ENCODE data around the gene NOPCHAP1. TPM values are rescaled to one million over a fixed set of nuclear protein-coding genes. Genes with fewer than 3 reads are reported as not detected.

Gene NOPCHAP1
- total RNA-seq, 1 experiment from 2014 or later = 9.8 TPM

DNA sequence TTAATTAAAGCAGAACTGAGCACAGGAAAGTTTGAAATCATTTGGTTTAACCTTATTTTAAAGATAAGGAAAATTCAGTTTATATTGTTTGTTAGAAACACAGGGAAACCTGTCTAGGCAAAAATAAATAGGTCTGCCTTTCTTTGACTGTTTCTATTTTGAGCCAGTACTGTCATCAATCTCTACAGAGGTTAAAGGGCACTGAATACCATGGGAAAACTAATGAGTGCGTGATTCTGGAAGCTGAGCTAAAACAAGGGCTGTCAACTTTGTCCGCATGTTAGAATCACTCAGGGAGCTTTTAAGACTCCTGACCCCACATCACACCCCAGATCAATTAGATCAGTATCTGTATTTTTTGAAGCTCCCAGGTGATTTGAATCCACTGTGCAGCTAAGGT is 38.8 kb downstream of the NOPCHAP1 start:
- Histone ChIP-seq H3K27me3 (no peaks in the 10 kb centered on the region), H3K9me3 (replicated peaks) (no peaks in the 10 kb centered on the region), H3K27ac (no peak overlapping the region), H3K4me3 (no peak overlapping the region), H3K4me1 (no peaks in the 10 kb centered on the region), H3K36me3 (no peaks in the 10 kb centered on the region)
- no peak for DNase-seq

DNA sequence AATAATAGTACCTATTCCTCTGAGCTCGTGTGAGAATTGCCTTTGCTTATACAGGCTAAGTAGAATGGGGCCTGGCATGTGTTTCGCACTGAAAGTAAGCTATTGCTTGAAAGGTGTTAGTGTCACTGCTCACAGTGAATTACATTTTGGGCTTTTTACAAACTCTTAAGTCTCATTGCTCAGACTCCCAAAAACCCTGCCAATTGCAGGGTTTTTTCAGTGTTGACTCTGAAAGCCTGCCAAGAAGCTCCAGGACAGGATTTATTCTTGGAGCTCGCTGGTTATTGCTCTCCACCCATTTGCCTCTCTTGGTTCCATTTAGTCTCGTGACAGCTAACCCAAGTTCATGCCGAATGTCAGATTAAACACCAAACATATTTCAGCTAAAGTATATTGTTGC is 39.8 kb downstream of the NOPCHAP1 start:
- Histone ChIP-seq H3K27me3 (no peaks in the 10 kb centered on the region), H3K27ac (no peak overlapping the region), H3K9me3 (replicated peaks) (no peaks in the 10 kb centered on the region), H3K4me3 (no peak overlapping the region), H3K4me1 (no peaks in the 10 kb centered on the region), H3K36me3 (no peaks in the 10 kb centered on the region)
- DNase-seq = no peak

DNA sequence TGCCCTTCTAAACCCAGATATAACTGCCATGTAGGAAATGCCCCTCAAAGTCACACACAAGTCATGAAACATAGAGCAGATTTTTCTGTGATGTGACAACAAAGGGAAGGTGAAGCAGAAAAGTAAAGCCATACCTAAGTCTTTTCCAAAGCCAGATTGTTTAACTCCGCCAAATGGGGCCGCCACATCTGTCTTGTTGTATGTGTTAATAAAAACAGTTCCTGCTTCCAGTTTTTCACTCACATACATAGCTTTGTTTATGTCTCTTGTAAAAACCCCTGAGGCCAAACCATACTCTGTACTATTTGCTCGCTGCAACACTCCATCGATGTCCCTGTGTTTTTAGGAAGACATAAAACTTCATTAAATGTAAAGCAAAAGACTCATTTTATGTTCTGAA is 40.3 kb downstream of the NOPCHAP1 start:
- H3K4me3 ChIP-seq = no peak overlapping the region
- no peak overlapping the region for H3K27ac ChIP-seq
- H3K4me1 ChIP-seq = no peaks in the 10 kb centered on the region
- H3K36me3 ChIP-seq = no peaks in the 10 kb centered on the region
- no peaks in the 10 kb centered on the region for H3K27me3 ChIP-seq
- DNase-seq = no peak
- no peaks in the 10 kb centered on the region for H3K9me3 ChIP-seq (replicated peaks)

DNA sequence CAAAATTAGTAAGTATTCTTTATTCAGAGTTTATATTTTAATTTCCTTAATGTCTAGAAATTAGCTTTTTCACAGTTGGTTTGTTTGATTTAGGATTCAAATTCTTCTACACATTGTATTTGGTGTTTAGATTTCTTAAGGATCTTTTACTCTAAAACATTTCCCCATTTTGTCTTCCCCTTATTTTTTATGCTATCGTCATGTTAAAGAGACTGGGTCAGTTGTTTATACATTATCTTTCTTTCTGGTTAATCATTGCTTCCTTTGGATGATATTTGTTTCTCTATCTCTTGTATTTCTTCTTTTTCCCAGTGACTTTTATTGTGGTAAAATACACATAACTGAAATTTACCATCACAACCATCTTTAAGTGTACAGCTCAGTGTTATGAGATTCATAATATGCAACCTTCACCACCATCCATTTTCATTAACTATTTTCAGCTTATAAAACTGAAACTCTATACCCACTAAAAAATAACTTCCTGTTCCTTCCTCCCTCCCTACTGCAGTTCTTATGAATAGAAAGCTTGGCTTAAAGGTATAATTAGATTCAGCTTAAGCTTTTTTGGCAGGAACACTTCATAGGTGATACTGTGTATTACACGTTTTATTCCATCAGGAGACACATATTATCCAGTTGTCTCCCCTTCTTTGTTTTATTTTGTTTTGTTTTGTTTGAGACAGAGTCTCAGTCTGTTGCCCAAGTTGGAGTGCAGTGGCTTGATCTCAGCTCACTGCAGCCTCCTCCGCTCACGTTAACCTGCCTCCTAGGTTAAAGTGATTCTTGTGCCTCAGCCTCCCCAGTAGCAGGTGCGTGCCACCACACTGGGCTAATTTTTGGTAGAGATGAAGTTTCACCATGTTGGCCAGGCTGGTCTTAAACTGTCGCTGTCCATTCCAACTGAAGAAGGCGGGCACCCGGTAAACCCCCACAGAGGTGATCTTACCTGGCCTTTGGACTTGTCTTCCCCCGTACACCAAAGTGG is 45.0 kb downstream of the NOPCHAP1 start:
- Histone ChIP-seq H3K27me3 (no peaks in the 10 kb centered on the region), H3K36me3 (no peaks in the 10 kb centered on the region), H3K27ac (no peak overlapping the region), H3K4me3 (no peak overlapping the region), H3K9me3 (replicated peaks) (no peaks in the 10 kb centered on the region), H3K4me1 (no peaks in the 10 kb centered on the region)
- no peak for DNase-seq

DNA sequence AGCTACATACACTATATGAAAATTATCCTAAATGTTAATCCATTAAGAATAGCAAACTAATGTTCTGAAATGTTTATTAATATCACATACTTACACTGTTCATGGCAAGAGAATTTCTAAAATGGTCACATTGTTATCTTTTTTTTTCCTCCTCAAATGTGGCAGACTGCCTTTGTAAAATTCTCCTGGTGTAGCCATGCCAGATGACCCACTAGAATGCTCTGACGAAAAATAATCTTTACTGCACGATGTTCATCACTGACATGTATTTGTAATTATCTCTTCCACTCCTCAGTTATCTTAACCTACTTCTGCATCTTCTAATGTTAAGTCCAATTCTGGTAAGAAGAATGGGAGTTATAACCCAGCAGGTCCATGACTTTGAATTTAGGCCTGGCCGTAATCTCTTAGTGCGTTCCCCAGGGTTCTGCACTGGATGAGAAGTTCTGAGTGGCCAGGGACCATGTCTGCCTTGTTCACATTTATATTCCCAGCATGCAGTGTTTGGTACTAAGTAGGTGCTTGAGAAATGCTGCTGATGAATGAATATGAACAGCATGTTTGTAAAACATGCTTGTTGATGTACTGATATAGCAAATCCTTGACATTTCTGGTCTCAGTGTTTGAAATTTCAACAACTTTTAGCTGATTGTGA is 46.7 kb downstream of the NOPCHAP1 start:
- no peaks in the 10 kb centered on the region for H3K27me3 ChIP-seq
- no peaks in the 10 kb centered on the region for H3K4me1 ChIP-seq
- no peak for DNase-seq
- H3K9me3 ChIP-seq (replicated peaks) = no peaks in the 10 kb centered on the region
- H3K36me3 ChIP-seq = no peaks in the 10 kb centered on the region
- no peak overlapping the region for H3K27ac ChIP-seq
- H3K4me3 ChIP-seq = no peak overlapping the region

DNA sequence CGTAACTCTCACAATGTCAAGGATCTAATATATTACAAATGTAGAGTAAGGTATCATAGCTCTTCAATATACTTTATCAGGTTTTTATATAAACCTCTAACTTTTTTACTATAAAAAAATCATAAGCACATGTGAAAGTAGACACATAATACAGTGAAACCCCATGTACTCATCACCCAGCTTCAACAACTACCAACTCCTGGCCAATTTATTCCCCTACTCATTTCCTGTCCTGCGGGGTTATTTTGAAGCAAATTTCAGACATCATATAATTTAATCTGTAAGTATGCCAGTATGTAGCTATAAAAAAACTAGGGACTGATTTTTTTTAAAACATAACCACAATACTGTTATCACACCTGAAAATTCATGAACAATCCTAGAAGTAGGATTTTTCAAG is 47.7 kb downstream of the NOPCHAP1 start:
- Histone ChIP-seq H3K4me3 (no peak overlapping the region), H3K4me1 (no peaks in the 10 kb centered on the region), H3K27ac (no peak overlapping the region), H3K27me3 (no peaks in the 10 kb centered on the region), H3K9me3 (replicated peaks) (no peaks in the 10 kb centered on the region), H3K36me3 (no peaks in the 10 kb centered on the region)
- no peak for DNase-seq

Other genes starting within 250 kb of the NOPCHAP1 start
- 2.4 and 5.2 TPM in 2 replicates for gene SLC41A2, start 28.0 kb upstream of the NOPCHAP1 start, total RNA-seq (2014; rRNA removed; shearing (Covaris generic))
- 0.45 and 0.48 TPM in 2 replicates for gene ALDH1L2, start 98.1 kb downstream of the NOPCHAP1 start, total RNA-seq (2014; rRNA removed; shearing (Covaris generic))
- 40.9 and 47.8 TPM in 2 replicates for gene WASHC4, start 121.4 kb downstream of the NOPCHAP1 start, total RNA-seq (2014; rRNA removed; shearing (Covaris generic))
- gene APPL2, start 249.9 kb downstream of the NOPCHAP1 start, total RNA-seq (2014; rRNA removed; shearing (Covaris generic)) = 16.1 and 17.3 TPM in 2 replicates